ENCODE results near the gene CEP250. TPM values are rescaled to one million over a fixed set of nuclear protein-coding genes. Genes with fewer than 3 reads are reported as not detected.
A peak's percentile ranks its signal among the peaks of the same experiment; 100 is the strongest.

The CEP250 gene
- total and polyA plus RNA-seq, 2 experiments from 2014 or later: 39.1 to 61.5 TPM

DNA sequence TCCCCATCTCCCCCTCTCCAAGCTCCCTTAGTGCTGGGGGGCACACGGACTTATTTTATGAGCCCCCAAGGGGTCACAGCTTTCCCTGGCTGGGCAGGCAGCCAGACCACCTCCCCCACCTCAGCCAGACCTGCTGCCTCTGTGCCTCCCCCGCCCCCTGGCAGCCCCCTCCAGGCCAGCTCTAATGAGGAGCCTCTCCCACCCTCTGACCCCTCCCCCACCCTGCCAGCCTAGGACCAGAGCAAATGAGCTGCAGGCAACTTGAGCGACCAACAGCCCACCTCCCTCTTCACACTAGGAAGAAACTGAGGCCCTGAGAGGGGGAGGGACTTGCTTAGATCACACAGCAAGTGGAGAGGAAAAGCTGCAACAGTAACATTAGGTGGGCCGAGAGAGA, 19.2 kb upstream of the CEP250 start:
- H3K36me3 ChIP-seq: no peaks in the 10 kb centered on the region
- TF ChIP-seq, protein P1, sequence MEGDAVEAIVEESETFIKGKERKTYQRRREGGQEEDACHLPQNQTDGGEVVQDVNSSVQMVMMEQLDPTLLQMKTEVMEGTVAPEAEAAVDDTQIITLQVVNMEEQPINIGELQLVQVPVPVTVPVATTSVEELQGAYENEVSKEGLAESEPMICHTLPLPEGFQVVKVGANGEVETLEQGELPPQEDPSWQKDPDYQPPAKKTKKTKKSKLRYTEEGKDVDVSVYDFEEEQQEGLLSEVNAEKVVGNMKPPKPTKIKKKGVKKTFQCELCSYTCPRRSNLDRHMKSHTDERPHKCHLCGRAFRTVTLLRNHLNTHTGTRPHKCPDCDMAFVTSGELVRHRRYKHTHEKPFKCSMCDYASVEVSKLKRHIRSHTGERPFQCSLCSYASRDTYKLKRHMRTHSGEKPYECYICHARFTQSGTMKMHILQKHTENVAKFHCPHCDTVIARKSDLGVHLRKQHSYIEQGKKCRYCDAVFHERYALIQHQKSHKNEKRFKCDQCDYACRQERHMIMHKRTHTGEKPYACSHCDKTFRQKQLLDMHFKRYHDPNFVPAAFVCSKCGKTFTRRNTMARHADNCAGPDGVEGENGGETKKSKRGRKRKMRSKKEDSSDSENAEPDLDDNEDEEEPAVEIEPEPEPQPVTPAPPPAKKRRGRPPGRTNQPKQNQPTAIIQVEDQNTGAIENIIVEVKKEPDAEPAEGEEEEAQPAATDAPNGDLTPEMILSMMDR (IDR thresholded peaks at IDR 0.05; ENCODE audit: low read depth, low read length): no peak

DNA sequence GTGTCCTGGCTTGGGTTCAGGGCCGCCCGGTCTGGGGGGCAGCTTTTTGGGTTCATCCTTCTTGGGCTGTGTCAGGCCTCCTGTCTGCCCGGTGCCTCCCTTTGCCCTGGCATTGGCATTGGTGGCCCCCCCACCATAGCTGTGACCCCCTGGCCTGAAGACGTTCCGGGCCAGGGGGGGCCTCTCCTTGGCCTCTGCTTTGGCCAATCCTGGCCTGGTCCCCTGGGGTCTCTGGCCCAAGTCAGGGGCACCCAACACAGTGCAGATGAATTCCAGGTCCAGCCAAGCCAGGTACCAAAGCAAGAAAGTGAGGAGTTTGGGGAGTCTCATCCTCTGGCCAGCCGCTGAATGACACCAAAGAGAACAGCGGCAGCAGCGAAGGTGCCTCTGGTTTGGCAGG, 17.8 kb upstream of the CEP250 start:
- no peaks in the 10 kb centered on the region for H3K36me3 ChIP-seq
- no peaks in the 10 kb centered on the region for H3K9me3 ChIP-seq (ENCODE audit: low read depth)
- DNase-seq (ENCODE audit: low read depth in 1 of 2, low spot score in 1 of 2): no peak
- H3K4me3 ChIP-seq: no peak overlapping the region
- TF ChIP-seq, protein P1 (IDR thresholded peaks at IDR 0.05; ENCODE audit: low read depth, low read length): no peak
- no peaks in the 10 kb centered on the region for H3K27me3 ChIP-seq
- peaks cover 13% of the 10 kb centered on the region for H3K4me1 ChIP-seq (ENCODE audit: low read depth)
- H3K27ac ChIP-seq: peak overlapping the region; percentile 42

More for the DNA sequence above, 19.2 kb upstream of the CEP250 start:
- no peak for DNase-seq (ENCODE audit: low read depth in 1 of 2, low spot score in 1 of 2)
- Histone ChIP-seq H3K27me3 (no peaks in the 10 kb centered on the region), H3K27ac (no peak overlapping the region), H3K9me3 (ENCODE audit: low read depth) (no peaks in the 10 kb centered on the region), H3K4me1 (ENCODE audit: low read depth) (peaks cover 13% of the 10 kb centered on the region), H3K4me3 (no peak overlapping the region)

DNA sequence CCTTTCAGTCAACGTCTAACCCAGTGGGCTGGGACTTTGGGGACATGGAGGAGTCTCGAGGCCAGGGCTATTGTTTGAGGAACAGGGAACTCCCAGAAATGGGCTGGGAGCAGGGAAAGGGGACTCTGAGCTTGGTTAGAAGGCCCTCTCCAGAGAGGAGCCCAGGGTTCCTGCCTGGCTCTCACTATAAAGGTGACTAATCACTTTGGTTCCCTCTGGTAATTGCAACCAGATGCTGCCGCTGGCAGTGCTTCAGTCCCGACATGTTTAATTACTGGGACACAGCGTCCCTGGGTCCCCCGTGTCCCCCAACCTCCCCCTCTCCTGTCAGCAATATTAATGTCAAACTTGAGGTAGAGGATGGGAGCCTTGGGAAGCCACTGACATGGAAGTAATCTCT, 12.4 kb upstream of the CEP250 start:
- no peaks in the 10 kb centered on the region for H3K27me3 ChIP-seq
- H3K4me1 ChIP-seq (ENCODE audit: low read depth): peaks cover 5% of the 10 kb centered on the region
- H3K36me3 ChIP-seq: no peaks in the 10 kb centered on the region
- peak in 1 of 2 donors; percentile 68 for DNase-seq (ENCODE audit: low read depth in 1 of 2, low spot score in 1 of 2)
- H3K27ac ChIP-seq: no peak overlapping the region
- no peak overlapping the region for H3K4me3 ChIP-seq
- H3K9me3 ChIP-seq (ENCODE audit: low read depth): no peaks in the 10 kb centered on the region
- TF ChIP-seq, protein P1 (IDR thresholded peaks at IDR 0.05; ENCODE audit: low read depth, low read length): no peak

DNA sequence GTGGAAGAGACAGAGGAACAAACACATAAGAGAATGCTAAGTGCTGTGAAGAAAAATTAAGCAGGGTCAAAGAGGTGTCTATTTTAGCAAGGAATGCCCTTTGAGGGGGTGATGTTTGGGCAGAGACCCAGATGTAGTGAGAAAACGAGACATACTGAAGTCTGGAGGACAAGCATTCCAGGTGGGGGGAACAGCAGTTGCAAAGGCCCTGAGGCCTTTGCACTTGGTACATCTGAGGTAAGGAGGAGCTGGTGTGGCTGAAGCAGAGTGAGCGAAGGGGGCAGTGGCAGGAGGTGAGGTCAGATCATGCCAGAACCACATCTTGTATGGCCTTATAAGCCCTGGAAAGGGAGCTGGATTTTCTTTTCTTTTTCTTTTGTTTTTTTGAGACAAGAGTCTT, 11.2 kb upstream of the CEP250 start:
- DNase-seq (ENCODE audit: low read depth in 1 of 2, low spot score in 1 of 2): no peak
- Histone ChIP-seq H3K27me3 (no peaks in the 10 kb centered on the region), H3K4me1 (ENCODE audit: low read depth) (no peaks in the 10 kb centered on the region), H3K9me3 (ENCODE audit: low read depth) (no peaks in the 10 kb centered on the region), H3K27ac (no peak overlapping the region), H3K4me3 (no peak overlapping the region), H3K36me3 (no peaks in the 10 kb centered on the region)
- TF ChIP-seq, protein P1 (IDR thresholded peaks at IDR 0.05; ENCODE audit: low read depth, low read length): no peak

DNA sequence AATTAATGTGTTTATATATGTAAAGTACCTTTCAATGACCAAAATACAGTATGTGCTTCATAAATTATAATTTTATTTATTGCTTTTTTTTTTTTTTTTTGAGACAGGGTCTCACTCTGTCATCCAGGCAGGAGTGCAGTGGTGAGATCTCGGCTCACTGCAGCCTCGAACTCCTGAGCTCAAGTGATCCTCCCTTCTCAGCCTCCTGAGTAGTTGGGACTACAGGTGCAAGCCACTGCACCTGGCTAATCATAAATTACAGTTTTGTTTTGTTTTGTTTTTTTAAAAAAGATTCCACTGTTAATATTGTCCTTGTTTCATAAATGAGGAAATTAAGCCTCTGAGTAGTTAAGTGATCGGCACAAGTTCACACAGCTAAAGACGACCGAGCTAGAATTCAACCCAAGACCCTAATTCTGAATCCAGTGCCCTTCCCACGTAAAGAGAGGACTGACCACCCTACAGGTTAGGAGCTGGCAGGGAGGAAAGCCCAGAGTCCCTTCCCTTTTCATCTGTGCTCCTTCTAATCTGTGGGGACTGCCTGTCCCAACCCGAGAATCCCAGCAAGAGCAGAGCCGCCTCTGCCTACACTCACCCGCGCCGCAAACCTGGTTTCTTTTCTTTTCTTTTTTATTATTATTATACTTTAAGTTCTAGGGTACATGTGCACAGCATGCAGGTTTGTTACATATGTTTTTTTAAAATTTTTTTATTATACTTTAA, 8.9 kb upstream of the CEP250 start:
- TF ChIP-seq, protein P1 (IDR thresholded peaks at IDR 0.05; ENCODE audit: low read depth, low read length): no peak
- H3K27ac ChIP-seq: no peak overlapping the region

More for the DNA sequence above, 8.9 kb upstream of the CEP250 start:
- Histone ChIP-seq H3K36me3 (no peaks in the 10 kb centered on the region), H3K9me3 (ENCODE audit: low read depth) (no peaks in the 10 kb centered on the region), H3K27me3 (no peaks in the 10 kb centered on the region), H3K4me1 (ENCODE audit: low read depth) (no peaks in the 10 kb centered on the region), H3K4me3 (no peak overlapping the region)
- DNase-seq (ENCODE audit: low read depth in 1 of 2, low spot score in 1 of 2): no peak

All from cardiac muscle cell (in vitro differentiated cells and primary cell).